HG03025 (cell line): ENCODE results near the gene ZNF536.

Source experiments
- ATAC-seq: cut with Tn5 transposase; IDR thresholded peaks from one replicate; pipeline ENCODE4 v1.9.1; 2021; ENCODE audit warnings: mild to moderate bottlenecking, moderate library complexity; ENCODE audit not compliant: unreplicated experiment, low FRiP score

ZNF536 gene

DNA sequence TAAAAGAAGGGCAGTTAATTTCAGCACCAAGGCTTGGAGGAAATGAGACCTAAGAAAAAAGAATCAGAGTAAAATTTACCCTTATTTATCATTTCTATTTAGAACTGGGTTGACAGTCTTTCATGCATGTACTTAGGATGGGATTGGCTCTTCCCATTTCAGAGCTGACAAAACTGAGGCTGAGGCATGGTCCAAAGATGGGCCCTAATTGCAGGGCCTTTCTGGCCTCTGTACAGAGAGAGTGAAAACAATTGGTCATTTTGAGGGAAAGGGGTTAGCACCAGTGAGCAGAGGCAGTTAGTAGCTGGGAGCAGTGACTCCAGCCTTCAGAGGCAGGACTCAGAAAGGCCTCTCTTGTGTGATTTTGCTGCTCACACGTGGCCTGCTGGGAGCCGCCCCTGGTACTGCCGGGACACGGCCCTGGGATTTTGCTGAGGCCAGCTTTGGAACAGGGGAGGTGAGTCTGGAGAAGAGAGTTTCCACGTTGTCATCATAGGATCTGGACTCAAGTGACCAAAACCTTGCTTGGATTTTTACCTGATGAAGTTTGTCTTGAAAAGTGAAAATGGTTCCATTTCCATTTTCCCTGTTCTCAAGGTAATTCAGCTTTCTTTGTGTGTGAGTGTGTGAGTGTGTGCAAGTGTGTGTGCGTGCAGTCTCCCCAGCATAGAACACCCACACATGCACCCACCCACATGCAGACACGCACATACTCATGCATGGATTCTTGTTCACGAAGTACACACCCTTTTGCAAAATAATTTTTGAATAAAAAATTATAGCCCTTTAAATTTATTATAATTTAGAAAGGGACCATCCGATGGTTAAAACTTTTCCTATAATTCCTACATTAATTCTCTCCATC is at the start of gene ZNF536:
Gene ZNF536, plus strand, starts transcription at position 425 of the 865 bp plus-strand sequence. CDS start 71,179 bp downstream, outside the sequence.
- no peak for ATAC-seq

DNA sequence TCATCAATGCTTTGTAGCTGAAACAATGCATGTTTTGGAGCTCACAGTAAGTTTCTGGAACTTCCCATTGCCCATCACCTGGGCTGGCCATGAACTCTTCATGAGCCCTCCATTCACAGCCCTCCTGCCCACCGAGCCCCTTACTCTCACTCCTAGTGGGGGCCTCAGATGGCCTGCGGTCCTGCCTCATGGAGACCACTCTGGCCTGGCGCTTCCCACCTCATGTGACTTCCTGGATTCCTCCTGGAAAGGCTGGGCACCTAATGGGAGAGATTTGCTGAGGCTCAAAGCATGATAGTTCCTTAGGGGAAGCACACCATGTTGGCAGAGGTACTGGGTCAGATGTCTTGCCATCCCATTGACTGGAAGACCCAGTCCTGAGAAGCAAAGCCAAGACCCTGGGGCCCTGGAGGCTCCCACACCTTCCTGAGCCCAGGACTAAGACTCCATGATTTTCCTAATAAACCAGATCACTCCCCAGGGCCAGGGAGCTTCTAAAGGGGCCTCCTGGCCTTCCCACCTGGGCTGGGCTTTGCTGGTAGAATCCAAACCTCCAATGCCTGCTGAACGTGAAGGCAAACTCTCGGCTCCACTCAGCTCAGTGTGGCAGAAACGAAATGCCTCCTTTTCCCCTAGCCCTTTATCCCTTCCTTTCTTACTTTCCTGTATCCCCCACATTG is 49.4 kb upstream of the ZNF536 start:
- no peak for ATAC-seq

DNA sequence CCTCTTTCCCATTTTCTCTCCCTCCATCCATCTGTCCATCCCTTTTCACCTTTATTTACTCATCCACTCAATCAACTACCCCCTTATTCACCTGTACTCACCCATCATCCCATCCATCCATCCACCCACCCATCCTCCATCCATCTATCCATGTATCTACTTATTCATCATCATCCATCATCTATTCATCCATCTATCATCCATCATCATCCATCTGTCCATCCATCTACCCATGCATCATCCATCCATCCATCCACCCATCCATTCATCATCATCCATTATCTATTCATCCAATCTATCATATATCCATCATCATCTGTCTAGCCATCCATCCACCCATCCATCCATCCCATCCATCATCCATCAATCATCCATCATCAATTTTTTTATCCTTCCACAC is 48.3 kb upstream of the ZNF536 start:
- ATAC-seq: no peak

DNA sequence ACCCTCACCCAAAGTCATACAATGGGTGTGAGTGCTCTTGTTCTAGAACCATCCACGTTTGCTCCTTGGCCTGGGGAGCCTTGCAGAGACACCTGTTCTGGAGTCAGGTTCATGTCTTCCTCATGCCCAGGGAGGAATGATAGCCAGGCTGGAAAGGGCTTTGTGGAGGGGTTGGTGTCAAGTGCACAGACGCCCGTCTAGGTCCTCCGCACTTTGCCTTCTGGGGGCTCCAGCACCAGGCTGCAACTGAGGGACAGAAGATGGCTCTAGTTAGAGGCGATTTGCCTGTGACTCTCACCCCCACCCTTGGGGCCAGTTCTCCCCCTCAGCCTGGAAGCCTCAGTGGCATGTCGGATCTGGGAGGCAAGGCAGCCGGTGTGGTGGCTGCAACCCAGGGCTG is 47.2 kb upstream of the ZNF536 start:
- ATAC-seq: no peak

DNA sequence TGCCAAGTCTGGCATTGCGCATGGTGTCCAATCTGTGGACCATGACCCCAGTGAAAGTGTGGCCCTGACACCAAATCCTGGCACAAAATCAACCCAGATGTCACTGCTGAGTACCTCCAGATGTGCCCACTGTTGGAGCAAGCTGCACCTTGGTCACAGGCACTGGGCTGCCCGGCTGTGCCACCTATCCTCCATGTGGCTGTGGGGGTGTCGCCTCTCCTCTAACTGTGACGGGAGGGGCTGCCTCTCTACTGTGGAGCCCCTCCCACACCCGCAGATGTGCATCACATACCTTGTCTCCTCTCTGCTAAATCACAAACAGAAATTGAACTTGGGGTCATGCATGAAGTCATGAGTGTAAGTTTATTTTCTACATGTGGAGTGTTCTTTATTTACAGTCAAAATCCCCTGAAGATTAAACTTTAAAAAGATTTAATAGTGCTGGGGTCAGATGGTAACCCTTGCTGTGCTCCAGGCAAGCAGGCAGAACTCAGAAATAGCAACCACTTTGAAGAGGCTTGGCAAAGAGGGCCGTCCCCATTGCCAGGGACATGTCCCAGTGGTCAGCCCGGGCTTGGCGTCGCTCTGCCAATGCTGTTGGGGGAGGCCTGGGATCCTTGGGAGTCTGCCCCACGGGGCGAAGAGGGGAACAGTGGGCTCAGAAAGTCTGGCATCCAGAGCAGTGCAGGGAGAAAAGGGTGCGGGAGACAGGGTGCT is 46.4 kb upstream of the ZNF536 start:
- no peak for ATAC-seq

DNA sequence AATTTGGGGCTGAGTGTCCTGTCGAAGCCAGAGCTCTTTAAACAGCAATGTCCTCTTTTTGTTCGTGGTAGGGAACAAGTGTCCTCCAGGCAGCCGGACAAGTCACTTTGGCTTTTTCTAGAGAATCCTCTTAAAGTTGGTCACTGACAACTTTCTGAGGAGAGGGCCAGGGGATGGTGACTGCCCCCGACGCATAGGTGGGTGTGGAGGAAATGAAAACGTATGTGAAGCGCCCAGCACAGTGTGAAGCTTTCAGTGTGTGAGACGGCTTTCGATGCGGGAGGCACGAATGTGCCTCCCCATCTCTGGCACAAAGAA is 45.8 kb upstream of the ZNF536 start:
- ATAC-seq: no peak

DNA sequence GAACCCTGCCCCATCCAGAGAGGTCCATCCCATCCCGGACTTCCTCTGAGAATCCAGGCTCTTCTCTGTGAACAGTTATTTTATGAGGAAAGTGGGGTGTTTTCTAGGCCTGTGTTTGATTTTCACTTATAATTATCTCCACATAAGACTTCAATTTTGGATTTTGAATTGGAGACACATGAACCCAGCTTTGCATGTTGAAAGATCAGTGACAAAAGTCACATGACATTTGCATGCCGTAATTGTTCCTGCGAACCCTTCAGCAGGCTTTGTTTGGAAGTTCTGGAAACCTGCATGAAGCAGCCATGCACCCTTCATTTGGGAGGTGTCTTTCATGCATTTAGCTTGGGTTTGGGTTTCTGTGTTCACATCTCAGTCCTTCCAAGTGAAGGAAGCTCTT is 44.9 kb upstream of the ZNF536 start:
- no peak for ATAC-seq

DNA sequence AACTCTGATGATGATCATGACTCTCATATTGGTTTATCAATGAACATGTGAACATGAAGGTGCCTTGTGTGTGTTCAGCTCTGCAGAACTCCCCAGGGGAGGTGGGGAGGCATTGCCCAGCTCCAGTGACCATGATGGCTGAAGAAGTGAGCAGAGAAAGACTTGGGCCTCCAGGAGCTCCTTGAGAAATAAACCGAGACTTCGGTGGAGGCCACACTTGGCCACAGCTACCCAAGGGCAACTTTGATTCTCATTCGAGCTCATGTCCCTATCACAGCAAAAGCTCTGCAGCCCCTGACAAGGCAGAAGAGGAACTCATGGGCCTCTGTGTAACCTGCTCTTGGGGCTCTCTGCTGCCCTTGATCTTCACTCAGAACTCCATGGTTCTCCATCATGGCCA is 44.1 kb upstream of the ZNF536 start:
- ATAC-seq: no peak

DNA sequence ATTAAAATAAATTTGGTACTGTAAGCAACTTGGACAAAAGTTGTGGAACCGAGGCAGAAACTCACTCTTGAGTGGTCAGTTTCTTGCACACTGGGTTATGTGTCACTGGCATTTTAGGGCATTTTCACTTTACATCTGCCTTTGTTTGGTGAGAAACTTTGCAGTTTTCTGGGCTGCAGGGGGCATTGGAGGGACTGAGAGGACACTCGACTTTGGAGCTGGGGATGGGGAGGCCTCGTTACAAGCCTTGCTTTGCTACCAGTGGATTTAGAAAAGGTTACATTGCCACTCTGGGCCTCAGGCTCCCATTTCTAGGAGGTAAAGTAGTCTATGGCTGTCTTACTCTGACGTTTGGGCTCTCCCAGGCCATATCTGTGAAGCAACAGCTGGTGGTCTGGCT is 41.9 kb upstream of the ZNF536 start:
- no peak for ATAC-seq

DNA sequence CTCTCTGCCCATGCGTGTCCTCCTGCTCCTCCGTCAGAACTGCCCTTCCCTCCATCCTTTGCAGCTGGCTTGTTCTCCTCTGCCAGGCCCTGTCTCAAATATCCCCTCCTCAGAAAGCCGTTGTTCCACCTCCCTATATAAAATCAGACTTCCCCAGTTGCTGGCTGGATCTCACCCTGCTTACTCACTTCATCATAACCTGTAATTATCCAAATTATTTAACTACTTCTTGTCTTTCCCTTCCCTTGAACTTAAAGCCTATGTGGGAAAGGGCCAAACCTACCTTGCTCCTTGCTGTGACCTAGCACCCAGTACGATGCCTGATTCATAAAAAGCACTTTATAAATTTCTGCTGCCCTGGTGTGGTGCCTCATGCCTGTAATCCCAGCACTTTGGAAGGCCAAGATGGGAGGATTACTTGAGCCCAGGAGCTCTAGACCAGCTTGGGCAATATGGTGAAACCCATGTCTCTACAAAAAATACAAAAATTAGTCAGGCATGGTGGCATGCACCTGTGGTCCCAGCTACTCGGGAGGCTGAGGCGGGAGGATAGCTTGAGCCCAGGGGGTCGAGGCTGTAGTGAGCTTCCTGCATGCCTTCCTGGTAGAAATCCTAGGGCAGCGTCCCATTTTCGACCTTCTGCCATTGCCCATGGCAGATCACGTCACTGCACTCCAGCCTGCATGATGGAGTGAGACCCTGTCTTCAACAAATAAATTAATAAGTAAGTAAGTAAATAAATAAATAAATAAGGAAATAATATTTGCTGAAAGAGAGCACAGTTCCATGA is 39.5 kb upstream of the ZNF536 start:
- ATAC-seq: no peak

DNA sequence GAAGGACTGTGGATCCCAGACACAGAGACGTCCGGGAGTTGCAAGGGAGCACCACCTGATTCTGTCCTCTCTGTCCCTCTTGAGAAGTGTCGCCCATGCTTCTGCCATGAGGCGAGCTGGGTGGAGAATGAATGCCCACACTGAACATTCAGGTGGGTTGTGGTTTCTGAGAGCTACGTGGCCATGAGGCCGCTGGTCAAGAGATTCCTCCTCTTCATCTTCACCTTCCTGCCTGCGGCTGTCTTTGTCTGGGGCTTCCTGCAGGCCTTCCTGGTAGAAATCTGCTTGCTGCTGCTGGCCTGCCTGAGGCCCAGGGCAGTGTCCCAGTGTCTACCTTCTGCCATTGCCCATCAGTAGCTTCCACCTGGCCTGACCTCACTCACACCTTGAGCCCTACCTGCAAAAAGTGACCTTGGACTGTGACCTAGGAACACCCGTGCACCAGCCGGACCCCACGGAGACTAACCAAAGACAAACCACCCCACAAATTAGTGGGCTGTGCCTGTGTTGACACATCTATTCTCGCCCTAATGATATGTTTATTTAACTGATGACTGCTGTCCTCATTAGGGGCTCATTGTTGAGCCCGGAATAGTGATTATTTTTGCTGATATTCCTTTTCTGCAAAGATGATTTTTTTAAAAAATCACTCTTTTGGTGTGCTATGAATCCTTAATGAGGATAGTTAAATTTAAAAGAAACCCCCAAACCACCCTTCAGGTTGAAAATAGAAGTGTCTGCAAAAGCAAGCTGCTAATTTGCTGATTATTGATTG is 38.7 kb upstream of the ZNF536 start:
- ATAC-seq: no peak

DNA sequence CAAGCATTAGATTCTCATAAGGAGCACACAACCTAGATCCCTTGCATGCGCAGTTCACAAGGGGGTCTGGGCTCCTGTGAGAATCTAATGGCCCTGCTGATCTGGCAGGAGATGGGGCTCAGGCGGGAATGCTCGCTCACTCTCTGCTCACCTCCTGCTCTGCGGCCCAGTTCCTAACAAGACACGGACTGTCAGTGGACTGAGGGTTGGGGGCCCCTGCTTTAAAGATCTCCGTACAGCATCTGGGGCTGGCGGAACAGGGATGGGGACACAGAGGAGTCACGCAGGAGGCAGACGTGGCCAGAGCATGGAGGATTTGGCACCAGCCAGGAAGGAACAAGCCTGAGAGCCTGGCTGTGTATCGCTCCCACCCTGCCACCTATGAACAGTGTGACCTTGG is 37.3 kb upstream of the ZNF536 start:
- no peak for ATAC-seq

DNA sequence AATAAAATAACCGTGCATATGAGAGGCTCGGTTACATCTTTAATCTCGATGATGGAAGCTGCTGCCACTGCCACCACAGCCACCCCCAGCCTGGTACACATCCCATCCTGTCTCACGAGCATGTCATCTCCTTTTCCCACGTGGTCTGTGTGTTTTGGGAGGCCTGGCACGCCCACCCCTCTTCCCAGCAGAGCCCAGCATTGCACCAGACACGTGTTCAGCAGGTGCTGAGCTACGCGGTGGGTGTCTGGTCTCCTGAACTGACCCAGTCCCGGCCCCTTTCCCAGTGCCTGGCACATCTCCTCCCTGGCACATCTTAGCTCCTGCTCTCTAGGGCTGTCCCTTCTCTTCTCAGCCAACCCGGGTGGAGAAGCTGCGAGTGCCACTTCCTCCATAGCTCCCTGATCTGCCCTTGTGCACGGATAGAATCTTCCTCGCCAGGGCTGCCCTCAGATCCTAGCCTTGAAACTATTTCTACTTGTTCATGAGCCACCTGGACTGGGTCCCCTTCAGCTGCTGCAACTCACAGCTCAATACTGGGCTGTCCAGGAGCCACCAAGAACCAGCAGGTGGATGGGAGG is 36.8 kb upstream of the ZNF536 start:
- no peak for ATAC-seq

DNA sequence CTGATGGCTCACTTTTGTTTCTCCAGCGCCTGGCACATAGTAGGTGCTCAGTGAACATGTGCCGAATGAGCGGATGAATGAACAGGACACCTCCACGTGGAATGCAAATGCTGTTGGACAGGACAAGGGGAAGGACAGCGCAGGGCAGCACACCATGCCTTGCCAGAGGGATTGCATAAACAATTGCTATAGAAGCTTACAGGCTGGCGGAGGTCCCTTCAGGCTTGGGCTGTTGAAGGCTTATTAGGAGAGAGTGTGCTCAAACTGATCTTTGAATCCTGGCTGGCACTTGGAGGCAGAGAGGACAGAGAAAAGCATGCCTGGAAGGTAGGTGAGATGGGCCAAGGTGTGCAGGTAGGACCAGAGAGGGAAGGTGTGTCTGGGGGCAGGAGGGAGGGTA is 35.9 kb upstream of the ZNF536 start:
- no peak for ATAC-seq

DNA sequence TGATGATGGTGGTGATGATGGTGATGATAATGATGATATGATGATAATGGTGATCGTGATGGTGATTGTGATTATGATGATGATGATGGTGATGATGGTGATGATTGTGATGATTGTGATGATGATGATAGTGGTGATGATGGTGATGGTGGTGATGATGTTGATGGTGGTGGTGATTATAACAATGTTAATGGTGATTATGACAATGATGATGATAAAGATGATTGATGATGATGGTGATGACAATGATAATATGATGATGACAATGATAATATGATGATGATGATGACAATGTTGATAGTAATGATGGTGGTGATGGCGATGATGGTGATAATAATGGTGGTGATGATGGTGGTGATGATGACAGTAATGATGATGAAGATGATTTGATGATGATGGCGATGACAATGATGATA is 34.1 kb upstream of the ZNF536 start:
- ATAC-seq: no peak

DNA sequence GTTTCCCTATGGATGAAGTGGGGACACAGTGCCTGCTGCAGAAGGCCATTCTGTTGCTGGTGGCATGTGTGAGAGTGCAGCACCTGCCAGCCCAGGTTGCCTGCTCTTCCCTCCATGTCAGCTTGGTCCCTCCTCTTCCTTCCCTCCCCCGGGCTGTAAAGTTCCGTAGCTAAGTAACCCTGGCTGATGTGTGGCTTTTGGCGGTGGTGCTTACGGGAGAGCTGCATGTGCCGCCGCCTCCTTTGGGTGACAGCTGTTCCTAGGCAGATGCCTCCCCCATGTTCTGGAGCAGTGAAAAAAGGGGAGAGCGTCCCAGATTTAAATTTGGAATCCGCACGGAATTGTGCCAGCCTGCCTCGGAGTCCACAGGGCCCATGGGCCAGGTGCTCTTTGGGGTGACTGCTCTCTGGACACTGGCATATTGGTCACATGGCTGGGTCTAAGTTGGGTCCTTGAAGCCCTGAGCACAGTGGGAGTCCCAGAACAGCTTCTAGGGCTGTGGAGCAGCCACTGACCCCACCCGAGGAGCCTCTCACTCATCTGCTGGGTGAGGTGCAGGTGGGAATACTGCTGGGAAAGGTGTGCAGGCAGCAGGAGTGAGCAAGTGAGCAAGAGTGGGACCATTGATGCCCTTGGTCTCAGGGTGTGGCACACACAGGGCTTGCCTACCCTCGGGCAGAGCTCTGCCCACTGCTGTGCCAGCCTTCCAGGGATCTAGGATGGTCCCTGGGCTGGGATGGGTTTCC is 33.1 kb upstream of the ZNF536 start:
- no peak for ATAC-seq

DNA sequence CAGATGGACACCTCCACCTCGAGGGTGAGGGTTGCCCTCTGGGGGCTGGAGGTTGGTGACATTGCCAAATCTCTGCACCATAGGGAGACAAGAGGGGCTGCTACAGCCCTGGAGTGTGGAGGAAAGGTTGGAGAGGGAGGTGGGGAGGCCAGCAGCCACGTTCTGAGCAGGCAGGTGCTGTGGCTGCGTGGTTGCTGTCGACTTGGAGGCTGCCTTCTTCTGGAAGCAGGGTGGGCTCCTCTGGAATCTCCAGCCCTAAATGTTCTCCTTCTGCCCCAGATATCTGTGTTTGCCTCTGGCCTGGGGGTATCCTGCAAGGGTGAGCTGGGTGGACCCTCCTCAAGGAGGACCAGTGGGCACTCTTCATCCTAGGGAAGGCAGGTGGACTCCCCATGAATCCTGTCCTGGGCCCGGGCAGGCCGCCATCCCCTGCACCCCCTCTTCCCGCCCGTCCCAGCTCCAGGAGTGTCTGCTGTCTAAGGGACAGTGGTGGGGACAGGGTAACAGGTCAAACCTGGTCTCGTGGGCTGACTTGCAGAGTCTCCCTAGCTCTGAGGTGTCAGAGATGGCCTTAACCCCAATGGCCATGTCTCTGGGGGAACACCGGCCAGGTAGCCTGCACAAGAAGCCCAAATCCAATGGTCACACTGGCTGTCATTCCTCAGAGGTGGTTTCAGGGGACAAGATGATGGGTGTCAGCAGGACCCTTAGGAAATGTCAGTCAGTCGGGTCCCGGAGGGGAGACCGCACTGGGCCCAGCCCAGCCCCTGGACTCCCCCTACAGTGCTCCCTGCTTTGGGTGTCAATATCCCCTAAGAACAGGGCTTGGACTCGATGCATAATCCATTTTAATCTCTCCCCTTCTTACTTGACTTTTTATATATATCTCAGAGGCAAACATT is 32.3 kb upstream of the ZNF536 start:
- ATAC-seq: no peak
